Smooth muscle cell (in vitro differentiated cells): Measurements from ENCODE around the gene AGAP6. TPM values are rescaled to one million over a fixed set of nuclear protein-coding genes. Genes with fewer than 3 reads are reported as not detected.
"Not testable (repeated sequence)": the region's sequence is repeated elsewhere in the genome, so short reads cannot be mapped to it uniquely, and the experiment has no call there.

Experiments used
- DNase-seq: peaks from one replicate; lab custom pipeline; 2025; ENCODE audit not compliant: unreplicated experiment; lab: John Stamatoyannopoulos, UW
- H2AFZ ChIP-seq: fragments of 200-600 bp; sonication (generic); 2 replicates; pipeline ENCODE4 v1.6.0; 2016; ENCODE audit warnings: antibody characterized with exemption, low read depth, mild to moderate bottlenecking
- H3F3A ChIP-seq: fragments of 200-600 bp; sonication (generic); 2 replicates; pipeline ENCODE4 v1.6.0; 2017; ENCODE audit warnings: antibody characterized with exemption, low read depth
- H3K27ac ChIP-seq: fragments of 200-600 bp; sonication (generic); 2 replicates; pipeline ENCODE4 v1.5.1; 2016; ENCODE audit warnings: low read depth, mild to moderate bottlenecking
- H3K27me3 ChIP-seq: fragments of 200-600 bp; sonication (generic); 2 replicates; pipeline ENCODE4 v1.6.1; 2016; ENCODE audit warnings: low read depth, mild to moderate bottlenecking
- H3K36me3 ChIP-seq: fragments of 200-600 bp; sonication (generic); 2 replicates; pipeline ENCODE4 v1.5.1; 2016; ENCODE audit warnings: low read depth
- H3K4me1 ChIP-seq: fragments of 200-600 bp; sonication (generic); 2 replicates; pipeline ENCODE4 v1.5.1; 2016; ENCODE audit warnings: low read depth
- H3K4me2 ChIP-seq: fragments of 200-600 bp; sonication (generic); 2 replicates; pipeline ENCODE4 v1.6.0; 2016; ENCODE audit warnings: mild to moderate bottlenecking
- H3K4me3 ChIP-seq: fragments of 200-600 bp; sonication (generic); 2 replicates; pipeline ENCODE4 v1.5.1; 2016; ENCODE audit warnings: mild to moderate bottlenecking
- H3K79me2 ChIP-seq: fragments of 200-600 bp; sonication (generic); 2 replicates; pipeline ENCODE4 v1.6.0; 2016; ENCODE audit warnings: low read depth, mild to moderate bottlenecking
- H3K9ac ChIP-seq: fragments of 200-600 bp; sonication (generic); 2 replicates; pipeline ENCODE4 v1.6.0; 2016; ENCODE audit warnings: low read depth
- H3K9me3 ChIP-seq: fragments of 200-600 bp; sonication (generic); replicated peaks from 2 replicates; pipeline ENCODE4 v1.5.1; 2016; ENCODE audit warnings: low read depth
- H4K20me1 ChIP-seq: fragments of 200-600 bp; sonication (generic); 2 replicates; pipeline ENCODE4 v1.6.0; 2016; ENCODE audit warnings: low read depth
- WGBS: methylation state at CpG from one replicate; pipeline ENCODE4 v1.1.7; 2016; ENCODE audit warnings: low lambda C conversion rate; 5-methylcytosine and 5-hydroxymethylcytosine counted together
- polyA plus RNA-seq: library from polyadenylated mRNA; unstranded; fragments of >200 nt; fragmentation: Nextera tagmentation; extraction: Ambion mirVana; gene quantifications from 2 replicates; pipeline ENCODE4 v1.2.1, GENCODE V29; 2016
- small RNA-seq: library from RNA; depleted of rRNA; stranded (forward); fragments of <200 nt; gene quantifications from one replicate; pipeline ENCODE3, GENCODE V24; 2014
- total RNA-seq: library from RNA; depleted of rRNA; stranded (reverse); fragments of >200 nt; gene quantifications from 2 replicates; pipeline ENCODE4 v1.2.3, GENCODE V29; 2014

AGAP6 gene
- total and polyA plus RNA-seq, 2 experiments from 2014 or later, result 5.3 to 7.1 TPM

DNA sequence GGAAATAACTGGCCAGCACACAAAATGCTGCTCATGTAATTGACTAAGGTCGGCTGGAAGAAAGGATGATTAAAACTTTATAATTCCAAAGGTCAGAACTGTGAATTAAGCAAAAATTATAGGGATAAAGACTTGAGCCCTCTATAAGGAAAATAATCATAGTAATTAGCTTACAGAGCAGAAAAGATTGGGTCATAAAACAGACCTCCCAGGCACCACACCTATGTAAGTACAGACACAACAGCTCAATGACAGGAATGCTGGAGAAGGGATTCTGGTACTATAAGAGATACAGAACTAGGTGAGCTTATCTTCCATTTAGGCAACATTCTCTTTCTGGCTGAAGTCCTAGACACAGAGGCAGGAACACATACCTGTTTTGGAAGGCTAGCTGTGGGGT, 70.5 kb downstream of the AGAP6 start:
- not testable (repeated sequence) for H3K79me2 ChIP-seq, H3K9me3 ChIP-seq, H4K20me1 ChIP-seq, H2AFZ ChIP-seq, H3K4me2 ChIP-seq, DNase-seq, H3K4me3 ChIP-seq, H3K36me3 ChIP-seq, H3F3A ChIP-seq, H3K4me1 ChIP-seq, H3K9ac ChIP-seq, H3K27ac ChIP-seq
- 92% methylated on average over 1 of the region's 1 CpG for WGBS
- H3K27me3 ChIP-seq, result peaks cover 15% of the 10 kb centered on the region

DNA sequence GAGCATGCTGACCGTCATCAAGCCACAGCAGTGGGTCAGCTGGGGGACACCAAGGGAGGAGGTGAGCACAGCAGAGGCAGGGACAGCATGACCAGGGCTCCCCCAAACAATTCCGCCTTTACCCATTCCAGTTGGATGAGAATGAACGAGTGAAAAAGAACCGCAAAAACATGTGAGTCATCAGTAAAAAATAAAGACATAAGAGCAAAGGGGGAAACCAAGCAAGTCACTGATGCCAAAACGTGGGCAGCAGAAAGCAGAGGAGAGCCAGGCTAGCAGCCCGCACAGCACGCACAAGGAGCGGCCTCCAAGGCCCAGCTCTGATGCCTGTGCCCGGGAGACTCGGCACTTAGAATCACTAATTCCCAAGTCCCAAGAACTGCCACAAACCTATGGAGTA, 71.7 kb downstream of the AGAP6 start:
- not testable (repeated sequence) for H3K79me2 ChIP-seq, H3K4me3 ChIP-seq, DNase-seq, H3K9ac ChIP-seq, H3K4me2 ChIP-seq, H3K36me3 ChIP-seq, H4K20me1 ChIP-seq, H3F3A ChIP-seq, H3K4me1 ChIP-seq, H2AFZ ChIP-seq, H3K9me3 ChIP-seq, H3K27ac ChIP-seq
- peaks cover 23% of the 10 kb centered on the region for H3K27me3 ChIP-seq
- WGBS, result 81% methylated on average over 10 of the region's 10 CpGs

Small RNAs within 50 kb of the gene (small RNA-seq; reads per million reads assigned to genes)
- gene RNA5SP317 (not detected), gene SNORA74C-2 (0.18 reads per million)

Other genes starting within 250 kb of the AGAP6 start
- 0.27 and 1.7 TPM in 2 replicates for gene OGDHL, start 226.1 kb upstream of the AGAP6 start, total RNA-seq
- 1.1 and 1.3 TPM in 2 replicates for gene OGDHL, start 226.1 kb upstream of the AGAP6 start, polyA plus RNA-seq
- gene PARG, start 46.4 kb upstream of the AGAP6 start, total RNA-seq, result 25.4 and 36.2 TPM in 2 replicates
- gene PARG, start 46.4 kb upstream of the AGAP6 start, polyA plus RNA-seq, result 11.8 TPM in 2 replicates
- gene TIMM23B, start 46.4 kb upstream of the AGAP6 start, total RNA-seq, result 9.1 and 13.7 TPM in 2 replicates
- 9.5 and 11.9 TPM in 2 replicates for gene TIMM23B, start 46.4 kb upstream of the AGAP6 start, polyA plus RNA-seq
- 13.3 and 16.0 TPM in 2 replicates for gene WASHC2A, start 79.5 kb downstream of the AGAP6 start, total RNA-seq
- 14.2 and 21.9 TPM in 2 replicates for gene WASHC2A, start 79.5 kb downstream of the AGAP6 start, polyA plus RNA-seq